ENCODE results near the gene NEK1.
"Not testable (repeated sequence)": the region's sequence is repeated elsewhere in the genome, so short reads cannot be mapped to it uniquely, and the experiment has no call there.

NEK1 gene

DNA sequence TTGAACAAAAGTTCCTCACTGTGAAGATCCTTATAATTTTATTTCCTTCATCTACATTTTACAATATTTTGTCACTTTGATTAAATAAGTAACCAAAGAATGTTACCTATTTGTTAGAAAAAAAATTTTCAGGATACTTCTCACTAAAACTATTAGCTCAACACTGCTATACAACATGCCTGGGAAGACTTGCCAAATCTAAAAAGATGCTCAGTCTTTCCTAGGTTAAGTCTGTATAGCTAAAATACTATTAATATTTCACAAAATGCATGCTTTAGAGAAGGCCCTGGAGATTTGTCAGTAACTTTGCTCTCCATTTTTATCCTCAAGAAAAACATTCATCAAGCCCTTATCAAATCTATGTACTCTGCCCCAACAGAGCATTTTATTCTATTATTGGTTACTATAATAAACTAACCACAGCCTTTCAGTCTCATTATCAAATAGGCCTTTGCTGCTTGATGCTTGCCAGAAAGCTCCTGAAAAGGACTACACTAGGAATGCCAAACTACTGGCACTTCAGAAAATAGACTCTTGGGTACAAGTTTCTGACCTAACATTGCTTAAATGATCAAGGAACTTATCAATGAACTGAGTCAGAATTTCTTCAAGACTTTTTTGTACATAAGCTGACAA, 17.7 kb downstream of the NEK1 start:
- DNase-seq (ENCODE audit: low spot score), result no peak

DNA sequence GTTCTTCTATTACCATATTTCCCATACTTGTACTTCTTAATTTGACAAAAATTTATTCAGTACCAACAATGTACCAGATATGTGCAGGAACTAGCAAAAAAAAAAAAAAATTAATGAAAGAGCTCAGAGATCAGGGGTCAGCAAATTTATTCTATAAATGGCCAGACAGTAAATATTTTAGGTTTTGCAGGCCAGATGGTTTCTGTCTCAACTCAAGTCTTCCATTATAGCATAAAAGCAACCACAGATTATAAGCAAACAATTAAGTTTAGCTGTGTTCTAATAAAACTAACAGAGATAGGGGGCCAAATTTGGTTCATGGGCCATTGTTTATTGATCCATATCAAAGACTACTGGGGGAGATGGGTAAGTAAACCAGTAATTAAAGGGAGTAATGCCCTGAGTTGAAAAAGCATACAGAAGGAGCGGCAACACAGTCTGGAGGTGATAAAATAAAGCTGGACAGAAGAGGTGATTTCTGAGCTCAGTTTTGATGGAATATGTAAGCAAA, 19.3 kb downstream of the NEK1 start:
- no peak for DNase-seq (ENCODE audit: low spot score)

DNA sequence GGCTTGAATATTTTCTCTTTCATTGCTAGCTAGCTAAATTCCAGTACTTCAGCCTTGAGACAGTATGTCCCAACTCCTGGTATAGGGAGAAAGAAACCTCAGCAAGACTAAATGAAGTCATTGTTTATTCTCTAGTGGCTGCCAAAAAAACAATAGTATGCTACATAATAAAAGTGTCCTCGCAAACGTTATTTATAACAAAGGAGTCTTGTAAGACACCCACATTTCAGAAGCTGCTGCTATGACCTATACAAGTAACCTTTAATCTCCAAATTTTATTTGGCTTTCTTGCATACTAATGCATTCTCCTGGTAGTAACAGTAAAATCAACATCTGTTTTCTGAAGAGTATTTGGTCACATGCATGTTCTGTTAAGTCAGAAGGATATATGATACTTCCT, 28.8 kb downstream of the NEK1 start:
- DNase-seq (ENCODE audit: low spot score), result no peak

GRCh38 chr4:169582706-169583105, 29.7 kb downstream of the NEK1 start:
- DNase-seq (ENCODE audit: low spot score), result no peak

GRCh38 chr4:169582203-169582602, 30.2 kb downstream of the NEK1 start:
- DNase-seq (ENCODE audit: low spot score), result no peak

GRCh38 chr4:169573889-169574288, 38.5 kb downstream of the NEK1 start:
- no peak for DNase-seq (ENCODE audit: low spot score)

GRCh38 chr4:169571435-169571834, 40.9 kb downstream of the NEK1 start:
- no peak for DNase-seq (ENCODE audit: low spot score)

DNA sequence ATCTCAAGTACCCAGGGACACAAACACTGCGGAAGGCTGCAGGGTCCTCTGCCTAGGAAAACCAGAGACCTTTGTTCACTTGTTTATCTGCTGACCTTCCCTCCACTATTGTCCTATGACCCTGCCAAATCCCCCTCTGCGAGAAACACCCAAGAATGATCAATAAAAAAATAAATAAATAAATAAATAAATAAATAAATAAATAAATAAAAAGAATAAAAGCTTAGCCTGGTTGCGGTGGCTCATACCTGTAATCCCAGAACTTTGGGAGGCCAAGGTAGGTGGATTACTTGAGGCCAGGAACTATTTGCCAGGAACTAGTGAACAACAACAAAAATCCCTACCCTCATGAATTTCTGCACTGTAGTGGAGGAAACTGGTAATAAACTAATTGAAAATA, 41.4 kb downstream of the NEK1 start:
- not testable (repeated sequence) for DNase-seq (ENCODE audit: low spot score)

GRCh38 chr4:169570266-169570665, 42.1 kb downstream of the NEK1 start:
- DNase-seq (ENCODE audit: low spot score), result not testable (repeated sequence)

GRCh38 chr4:169569188-169569587, 43.2 kb downstream of the NEK1 start:
- not testable (repeated sequence) for DNase-seq (ENCODE audit: low spot score)

- DNase-seq (ENCODE audit: low spot score), result no peak
These were observed 44.5 kb downstream of the NEK1 start for GRCh38 chr4:169567916-169568315.

GRCh38 chr4:169566021-169566818, 46.2 kb downstream of the NEK1 start:
- peak; percentile 81 for DNase-seq (ENCODE audit: low spot score)

- DNase-seq (ENCODE audit: low spot score), result no peak
These were observed 46.8 kb downstream of the NEK1 start for GRCh38 chr4:169565606-169566005.

DNA sequence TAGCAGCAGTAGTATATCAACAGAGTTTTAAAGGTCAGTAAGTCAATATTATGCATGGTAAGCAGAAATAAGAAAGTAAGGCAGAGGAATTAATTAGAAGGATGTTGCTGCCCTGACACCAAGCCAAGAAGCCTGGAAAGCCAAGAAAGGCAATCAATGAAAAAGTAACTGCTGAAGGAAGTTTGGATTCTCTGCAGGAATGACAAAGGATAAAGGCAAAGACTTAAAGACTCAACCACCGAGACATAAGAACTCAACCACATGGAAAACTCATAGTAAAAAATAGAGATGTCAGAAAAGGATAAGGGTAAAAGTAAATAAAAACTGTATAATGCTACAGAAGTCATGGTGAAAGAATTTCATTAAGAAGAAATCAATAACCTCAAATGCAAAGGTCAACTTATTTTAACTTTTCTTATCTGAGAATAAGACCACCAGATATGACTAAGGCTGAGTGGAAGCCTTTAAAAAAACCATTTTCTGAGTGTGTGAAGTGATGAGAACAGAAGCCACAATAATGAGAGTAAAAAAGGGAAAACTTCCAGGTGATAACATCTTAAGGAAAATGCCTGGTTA, 55.2 kb downstream of the NEK1 start:
- no peak for DNase-seq (ENCODE audit: low spot score)

- DNase-seq (ENCODE audit: low spot score), result not testable (repeated sequence)
These were observed 65.8 kb downstream of the NEK1 start for GRCh38 chr4:169546548-169546947.

GRCh38 chr4:169540774-169541173, 71.6 kb downstream of the NEK1 start:
- no peak for DNase-seq (ENCODE audit: low spot score)

DNA sequence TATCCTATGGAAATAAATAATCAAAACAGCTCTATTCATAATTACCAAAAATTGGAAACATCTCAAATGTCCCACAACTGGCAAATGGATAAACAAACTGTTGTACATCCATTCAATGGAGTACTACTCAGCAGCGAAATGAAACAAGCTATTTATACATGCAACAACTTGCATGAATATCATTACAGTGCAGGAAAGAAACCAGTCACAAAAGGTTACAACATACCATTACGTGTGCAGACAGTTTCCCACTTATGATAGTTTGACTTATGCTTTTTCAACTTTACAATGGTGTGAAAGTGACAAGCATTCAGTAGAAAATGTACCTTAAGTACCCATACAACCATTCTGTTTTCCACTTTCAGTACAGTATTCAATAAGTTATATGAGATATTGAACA, 82.3 kb downstream of the NEK1 start:
- no peak for DNase-seq (ENCODE audit: low spot score)

- no peak for DNase-seq (ENCODE audit: low spot score)
These were observed 88.6 kb downstream of the NEK1 start for GRCh38 chr4:169523796-169524195.

DNA sequence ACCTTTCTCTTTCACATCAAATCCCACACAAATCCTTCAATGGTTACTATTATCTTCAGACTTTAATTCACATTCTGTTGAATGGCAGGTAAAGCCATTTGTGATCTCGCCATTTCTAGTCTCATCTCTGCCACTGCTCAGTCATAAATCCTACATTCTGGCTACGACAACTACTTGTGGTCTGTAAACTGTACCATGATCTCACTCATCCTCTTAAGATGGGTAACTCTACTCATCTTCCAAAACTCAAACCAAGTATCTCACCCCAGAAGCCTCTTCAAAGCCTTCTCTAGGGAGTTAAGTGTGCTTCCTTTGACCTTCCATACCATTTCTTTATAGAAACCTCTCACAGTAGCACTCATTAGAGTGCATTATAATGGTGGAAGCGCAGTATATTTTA, 101.8 kb downstream of the NEK1 start:
- no peak for DNase-seq (ENCODE audit: low spot score)

- DNase-seq (ENCODE audit: low spot score), result no peak
These were observed 105.5 kb downstream of the NEK1 start for GRCh38 chr4:169506903-169507302.

DNA sequence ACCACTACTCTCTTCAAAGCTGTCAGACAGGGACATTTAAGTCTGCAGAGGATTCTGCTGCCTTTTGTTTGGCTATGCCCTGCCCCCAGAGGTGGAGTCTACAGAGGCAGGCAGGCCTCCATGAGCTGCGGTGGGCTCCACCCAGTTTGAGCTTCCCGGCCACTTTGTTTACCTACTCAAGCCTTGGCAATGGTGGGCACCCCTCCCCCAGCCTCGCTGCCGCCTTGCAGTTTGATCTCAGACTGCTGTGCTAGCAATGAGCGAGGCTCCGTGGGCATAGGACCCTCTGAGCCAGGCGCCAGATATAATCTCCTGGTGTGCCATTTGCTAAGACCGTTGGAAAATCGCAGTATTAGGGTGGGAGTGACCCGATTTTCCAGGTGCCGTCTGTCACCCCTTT, 112.5 kb downstream of the NEK1 start:
- DNase-seq (ENCODE audit: low spot score), result not testable (repeated sequence)

DNA sequence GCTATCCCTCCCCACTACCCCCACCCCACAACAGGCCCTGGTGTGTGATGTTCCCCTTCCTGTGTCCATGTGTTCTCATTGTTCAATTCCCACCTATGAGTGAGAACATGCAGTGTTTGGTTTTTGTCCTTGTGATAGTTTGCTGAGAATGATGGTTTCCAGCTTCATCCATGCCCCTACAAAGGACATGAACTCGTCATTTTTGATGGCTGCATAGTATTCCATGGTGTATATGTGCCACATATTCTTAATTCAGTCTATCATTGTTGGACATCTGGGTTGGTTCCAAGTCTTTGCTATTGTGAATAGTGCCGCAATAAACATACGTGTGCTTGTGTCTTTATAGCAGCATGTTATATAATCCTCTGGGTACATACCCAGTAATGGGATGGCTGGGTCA, 118.1 kb downstream of the NEK1 start:
- not testable (repeated sequence) for DNase-seq (ENCODE audit: low spot score)

DNA sequence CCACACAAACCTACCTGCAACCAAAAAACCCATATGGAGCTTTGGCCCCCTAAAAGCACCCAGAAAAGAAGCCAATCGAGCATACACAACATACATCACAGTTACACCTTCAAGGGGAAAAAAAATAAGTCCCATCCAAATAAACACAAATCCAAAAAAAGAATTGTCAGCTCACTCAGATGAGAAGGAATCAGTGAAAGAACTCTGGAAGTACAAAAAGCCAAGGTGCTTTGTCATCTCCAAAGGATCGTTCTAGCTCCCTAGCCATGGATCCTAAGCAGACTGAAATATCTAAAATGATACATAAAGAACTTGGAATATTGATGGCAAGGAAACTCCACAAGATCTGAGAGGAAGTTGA, 119.2 kb downstream of the NEK1 start:
- DNase-seq (ENCODE audit: low spot score), result no peak
